HG03175 (cell line): ENCODE measurements around the gene NUAK2.

ENCODE experiments used
- ATAC-seq: cut with Tn5 transposase; IDR thresholded peaks from one replicate; pipeline ENCODE4 v1.9.1; 2021; ENCODE audit warnings: mild to moderate bottlenecking, moderate library complexity; ENCODE audit not compliant: unreplicated experiment

The NUAK2 gene

GRCh38 chr1:205275916-205276688 lies 45.4 kb downstream of the NUAK2 start:
- no peak for ATAC-seq

- no peak for ATAC-seq
These were observed 46.4 kb downstream of the NUAK2 start for GRCh38 chr1:205275133-205275532.

GRCh38 chr1:205274041-205274691 lies 47.4 kb downstream of the NUAK2 start:
- ATAC-seq, result no peak

- ATAC-seq, result peak; percentile 76
These were observed 48.0 kb downstream of the NUAK2 start for GRCh38 chr1:205273551-205273982.

GRCh38 chr1:205272536-205272935 lies 49.0 kb downstream of the NUAK2 start:
- no peak for ATAC-seq

GRCh38 chr1:205271745-205272144 lies 49.8 kb downstream of the NUAK2 start:
- ATAC-seq, result no peak

- ATAC-seq, result no peak
These were observed 50.3 kb downstream of the NUAK2 start for GRCh38 chr1:205271277-205271676.

- no peak for ATAC-seq
These were observed 50.8 kb downstream of the NUAK2 start for GRCh38 chr1:205270764-205271163.

- ATAC-seq, result no peak
These were observed 51.3 kb downstream of the NUAK2 start for GRCh38 chr1:205270271-205270670.

GRCh38 chr1:205269711-205270110 lies 51.8 kb downstream of the NUAK2 start:
- no peak for ATAC-seq

- ATAC-seq, result no peak
These were observed 52.5 kb downstream of the NUAK2 start for GRCh38 chr1:205268846-205269680.

GRCh38 chr1:205267306-205267902 lies 54.1 kb downstream of the NUAK2 start:
- ATAC-seq, result no peak

GRCh38 chr1:205266611-205267305 lies 54.8 kb downstream of the NUAK2 start:
- ATAC-seq, result no peak

- ATAC-seq, result no peak
These were observed 57.9 kb downstream of the NUAK2 start for GRCh38 chr1:205263580-205264190.

GRCh38 chr1:205262731-205263171 lies 58.8 kb downstream of the NUAK2 start:
- no peak for ATAC-seq

- ATAC-seq, result no peak
These were observed 59.4 kb downstream of the NUAK2 start for GRCh38 chr1:205261946-205262691.

- ATAC-seq, result no peak
These were observed 60.4 kb downstream of the NUAK2 start for GRCh38 chr1:205260948-205261732.

- ATAC-seq, result no peak
These were observed 61.5 kb downstream of the NUAK2 start for GRCh38 chr1:205259998-205260397.
